HG02571 (cell line): Measurements from ENCODE around the gene SYPL1.
A peak's percentile ranks its signal among the peaks of the same experiment; 100 is the strongest.

Experiments used
- ATAC-seq: cut with Tn5 transposase; IDR thresholded peaks from one replicate; pipeline ENCODE4 v1.9.1; 2021; ENCODE audit warnings: mild to moderate bottlenecking, moderate library complexity; ENCODE audit not compliant: unreplicated experiment

Gene SYPL1

DNA sequence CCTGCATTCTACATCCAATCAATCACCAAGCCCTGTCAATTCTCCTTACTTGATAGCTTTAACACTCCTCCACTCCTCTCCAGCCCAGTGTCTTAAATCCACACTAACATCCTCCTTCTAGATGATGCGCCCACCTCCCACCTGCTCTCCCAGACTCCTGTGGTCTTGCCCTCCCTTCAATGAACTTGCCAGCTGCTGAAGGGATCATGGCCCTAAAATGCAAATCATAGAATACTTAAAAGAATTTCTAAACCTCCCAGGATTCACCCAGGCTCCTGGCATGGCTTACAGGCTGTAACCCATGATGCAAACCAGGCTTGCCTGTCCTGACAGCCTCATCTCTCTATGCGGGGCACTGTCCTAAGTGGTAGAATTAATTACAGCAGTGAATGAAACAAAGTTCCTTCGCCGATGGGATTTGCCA lies 43.6 kb downstream of the SYPL1 start:
- ATAC-seq: no peak

DNA sequence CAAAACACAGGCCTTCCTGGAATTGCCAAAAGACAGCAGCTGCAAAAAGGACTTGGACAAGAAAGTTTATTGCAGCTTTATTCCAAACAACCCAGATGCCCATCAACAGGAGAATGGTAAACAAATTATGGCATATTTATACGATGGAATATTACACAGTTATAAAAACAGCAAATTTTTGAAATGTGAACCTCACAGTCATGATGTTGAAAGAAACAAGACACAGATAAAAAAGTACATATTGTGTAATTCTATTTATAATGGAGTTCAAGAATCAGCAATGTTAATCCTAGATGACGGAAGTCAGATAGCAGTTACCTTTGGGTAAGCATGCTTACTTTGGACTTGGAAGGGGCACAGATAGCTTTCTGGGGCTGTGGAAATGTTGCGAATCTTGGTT lies 44.4 kb downstream of the SYPL1 start:
- ATAC-seq: no peak

DNA sequence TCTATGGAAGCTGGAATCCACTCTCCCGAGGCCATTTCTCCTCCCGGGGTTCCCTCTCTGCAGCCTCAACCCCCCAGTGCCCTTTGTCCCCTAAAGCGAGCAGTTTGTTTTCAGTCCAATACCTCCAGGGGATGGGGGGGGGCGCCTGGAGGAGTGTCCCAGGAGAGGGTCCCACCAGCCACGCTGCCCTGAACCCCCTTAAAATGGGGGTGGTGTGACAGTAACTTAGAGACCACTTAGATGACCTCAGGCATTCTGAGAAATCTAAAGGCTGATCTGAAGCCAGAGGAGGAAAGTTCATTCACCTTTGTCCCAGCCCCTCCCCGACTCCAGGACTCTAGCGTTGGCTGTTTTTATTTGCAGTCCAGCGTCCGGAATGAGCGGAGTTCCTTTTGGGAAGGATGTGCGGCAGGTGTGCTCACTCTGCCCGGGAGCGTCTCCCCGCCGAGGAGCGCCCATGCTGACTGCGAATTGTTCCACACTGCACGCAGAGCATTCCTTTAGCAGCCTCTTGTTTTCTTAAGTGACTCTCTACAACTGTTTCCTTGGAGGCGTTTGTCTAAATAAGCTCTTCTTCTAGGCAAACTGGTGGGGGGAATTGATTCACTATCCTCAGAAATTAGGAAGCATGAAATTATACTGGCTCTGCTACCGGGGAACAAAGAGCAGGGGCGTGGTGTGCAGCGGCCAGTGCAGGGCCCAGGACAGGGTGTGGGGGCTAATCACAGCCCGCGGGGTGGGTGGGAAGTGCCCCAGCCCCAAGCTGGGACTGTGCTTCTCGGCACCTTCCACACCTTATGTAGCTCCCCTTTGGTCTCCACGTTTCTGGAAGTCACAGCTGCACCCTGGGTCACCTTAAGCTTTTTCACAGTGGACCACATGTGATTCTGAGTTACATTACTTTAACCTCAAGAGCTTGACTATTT lies 46.3 kb downstream of the SYPL1 start:
- ATAC-seq: no peak

DNA sequence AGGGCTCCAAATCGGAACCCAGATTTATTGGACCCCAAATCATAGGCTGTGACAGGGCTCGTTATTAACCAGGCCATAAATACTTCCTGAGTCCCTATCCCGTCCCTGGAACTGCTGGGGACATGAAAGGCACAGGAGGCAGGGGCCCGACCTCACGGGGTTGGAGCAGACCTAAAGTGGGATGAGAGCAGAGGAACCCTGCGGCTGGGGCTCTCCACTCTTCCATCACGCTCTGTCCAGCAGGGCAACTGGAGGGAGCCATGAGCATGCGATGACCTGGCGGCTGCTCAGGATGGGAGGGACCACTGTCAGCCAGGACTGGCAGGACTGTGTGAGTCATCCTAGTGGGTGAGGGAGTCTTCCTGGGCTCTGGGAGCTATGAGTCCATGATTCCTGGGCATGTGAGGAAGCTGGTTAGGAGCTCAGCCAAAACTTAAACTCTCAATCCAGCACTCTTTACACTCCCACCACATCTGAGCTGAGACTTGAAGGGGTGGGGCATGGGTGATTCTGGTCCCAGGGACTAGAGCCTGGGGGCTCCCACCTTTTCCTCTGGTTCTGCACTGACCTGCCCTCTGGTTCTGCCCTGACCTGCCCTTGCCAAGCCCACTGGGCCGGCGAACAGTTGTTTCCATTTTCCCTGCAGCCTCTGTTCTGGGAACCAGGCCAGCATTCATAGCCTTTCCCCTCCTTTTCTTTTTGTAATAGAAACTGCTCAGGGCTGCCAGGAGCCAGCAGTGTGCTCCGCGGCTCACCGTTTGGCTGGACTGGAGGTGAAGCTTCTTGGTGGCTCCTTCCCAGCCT lies 47.1 kb downstream of the SYPL1 start:
- no peak for ATAC-seq

DNA sequence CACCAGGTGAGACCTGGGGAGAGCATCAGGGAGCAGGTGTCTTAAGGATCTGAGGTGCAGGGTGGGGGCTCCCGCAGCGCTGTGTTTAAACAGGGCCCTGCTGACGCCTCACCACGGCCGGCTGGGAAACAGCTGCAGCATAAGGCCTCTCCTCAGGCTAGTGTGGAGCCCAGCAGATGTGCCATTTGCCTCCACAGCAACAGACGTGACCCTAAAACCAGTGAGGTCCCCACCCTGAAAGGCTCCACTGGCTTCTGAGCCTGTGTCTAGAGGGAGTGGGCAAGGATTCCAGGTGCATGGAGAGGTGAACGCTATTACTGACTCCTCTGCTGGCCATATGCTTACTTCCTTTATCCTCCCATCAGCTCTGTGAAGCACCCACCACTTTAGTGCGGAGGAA lies 47.8 kb downstream of the SYPL1 start:
- no peak for ATAC-seq

- ATAC-seq: no peak
Measured at GRCh38 chr7:106063692-106064091, 48.4 kb downstream of the SYPL1 start.

GRCh38 chr7:106063024-106063423 lies 49.1 kb downstream of the SYPL1 start:
- no peak for ATAC-seq

DNA sequence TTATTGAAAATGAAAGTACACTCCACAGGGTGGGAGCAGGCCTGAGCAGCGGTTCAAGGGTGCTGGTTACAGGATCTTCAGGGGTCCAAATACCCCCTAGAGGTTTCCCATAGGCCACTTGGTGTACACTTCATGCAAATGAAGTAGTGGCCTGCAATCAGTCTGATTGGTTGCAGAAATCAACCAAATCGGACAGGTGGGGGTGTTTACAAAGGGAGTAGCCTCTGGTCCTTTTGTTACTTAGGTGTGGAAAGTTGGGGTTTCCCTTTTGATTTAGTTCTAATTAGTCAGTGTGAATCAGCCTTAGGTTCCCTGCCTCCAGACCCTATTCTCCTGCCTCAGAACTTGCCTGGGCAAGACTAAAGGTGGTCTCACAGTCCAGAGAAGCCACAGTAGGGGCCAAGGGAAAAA lies 49.6 kb downstream of the SYPL1 start:
- ATAC-seq: no peak

DNA sequence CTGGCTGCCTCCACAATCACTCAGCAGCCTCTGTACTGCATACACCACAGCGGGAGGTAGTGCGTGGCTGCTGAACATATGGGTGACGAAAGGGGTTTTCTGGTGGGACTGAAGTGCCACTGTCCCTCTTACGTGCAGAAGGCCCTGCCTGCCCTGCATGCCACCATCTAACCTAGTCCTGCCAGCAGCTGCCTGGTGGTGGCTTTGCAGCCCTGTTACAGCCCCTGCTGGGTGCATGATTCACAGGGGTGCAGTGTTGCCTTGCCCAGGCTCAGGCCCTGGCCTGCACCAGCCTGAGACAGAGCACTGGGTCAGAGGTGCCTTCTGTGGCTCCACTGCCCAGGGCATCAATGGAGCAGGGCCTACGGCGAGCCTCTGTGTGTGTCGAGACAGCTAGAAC lies 50.1 kb downstream of the SYPL1 start:
- no peak for ATAC-seq

DNA sequence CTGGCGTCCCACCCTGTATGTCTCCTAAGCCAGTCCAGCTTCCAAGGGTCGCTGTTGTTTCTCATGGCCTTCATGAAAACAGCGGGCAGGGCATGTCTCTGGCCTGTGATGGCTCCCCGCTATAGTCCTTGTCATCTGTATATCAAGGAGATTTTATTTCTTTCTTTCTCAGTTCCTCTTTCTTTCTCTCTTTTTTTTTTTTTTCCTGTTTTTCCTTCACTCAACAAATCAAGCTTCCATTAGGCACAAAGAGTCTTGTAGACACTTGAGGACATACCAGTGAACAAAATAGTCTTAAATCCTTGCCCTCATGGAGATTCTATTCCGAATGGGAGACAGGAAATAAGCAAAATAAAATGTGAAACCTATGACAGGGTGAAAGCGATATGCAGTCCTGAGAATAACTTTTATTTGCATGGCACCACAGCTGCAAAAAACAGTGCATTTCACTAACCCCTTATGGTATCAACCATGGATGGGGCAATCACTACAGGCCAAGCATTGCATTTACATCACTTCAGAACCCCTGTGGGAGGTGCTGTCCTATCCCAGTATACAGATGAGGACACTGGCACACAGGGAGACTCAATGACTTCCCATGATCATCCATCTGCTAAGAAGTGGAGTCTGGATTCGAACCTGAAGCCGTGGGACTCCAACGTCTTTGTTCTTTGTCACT lies 50.7 kb downstream of the SYPL1 start:
- ATAC-seq: peak; percentile 41

- no peak for ATAC-seq
Measured at GRCh38 chr7:106060394-106060920, 51.7 kb downstream of the SYPL1 start.

- ATAC-seq: no peak
Measured at GRCh38 chr7:106059556-106059955, 52.6 kb downstream of the SYPL1 start.

DNA sequence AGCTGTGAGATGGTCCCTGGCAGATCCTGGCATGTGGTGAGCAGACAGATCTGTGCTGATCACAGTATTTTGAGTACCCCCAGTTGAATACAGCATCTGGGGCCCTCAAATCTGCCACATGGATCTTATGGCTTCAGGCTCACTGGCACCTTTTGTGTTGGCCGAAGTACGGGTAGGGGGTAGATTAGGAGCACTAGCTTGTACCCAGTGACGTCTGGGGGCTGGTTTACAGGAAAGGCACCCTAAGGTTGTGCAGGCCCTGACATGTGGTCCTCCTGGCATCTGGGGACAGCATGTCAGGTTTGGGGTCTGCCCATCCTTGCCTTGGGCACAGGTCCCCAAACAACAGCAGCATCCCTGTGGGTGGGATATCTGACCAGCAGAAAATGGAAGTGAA lies 53.2 kb downstream of the SYPL1 start:
- ATAC-seq: no peak

DNA sequence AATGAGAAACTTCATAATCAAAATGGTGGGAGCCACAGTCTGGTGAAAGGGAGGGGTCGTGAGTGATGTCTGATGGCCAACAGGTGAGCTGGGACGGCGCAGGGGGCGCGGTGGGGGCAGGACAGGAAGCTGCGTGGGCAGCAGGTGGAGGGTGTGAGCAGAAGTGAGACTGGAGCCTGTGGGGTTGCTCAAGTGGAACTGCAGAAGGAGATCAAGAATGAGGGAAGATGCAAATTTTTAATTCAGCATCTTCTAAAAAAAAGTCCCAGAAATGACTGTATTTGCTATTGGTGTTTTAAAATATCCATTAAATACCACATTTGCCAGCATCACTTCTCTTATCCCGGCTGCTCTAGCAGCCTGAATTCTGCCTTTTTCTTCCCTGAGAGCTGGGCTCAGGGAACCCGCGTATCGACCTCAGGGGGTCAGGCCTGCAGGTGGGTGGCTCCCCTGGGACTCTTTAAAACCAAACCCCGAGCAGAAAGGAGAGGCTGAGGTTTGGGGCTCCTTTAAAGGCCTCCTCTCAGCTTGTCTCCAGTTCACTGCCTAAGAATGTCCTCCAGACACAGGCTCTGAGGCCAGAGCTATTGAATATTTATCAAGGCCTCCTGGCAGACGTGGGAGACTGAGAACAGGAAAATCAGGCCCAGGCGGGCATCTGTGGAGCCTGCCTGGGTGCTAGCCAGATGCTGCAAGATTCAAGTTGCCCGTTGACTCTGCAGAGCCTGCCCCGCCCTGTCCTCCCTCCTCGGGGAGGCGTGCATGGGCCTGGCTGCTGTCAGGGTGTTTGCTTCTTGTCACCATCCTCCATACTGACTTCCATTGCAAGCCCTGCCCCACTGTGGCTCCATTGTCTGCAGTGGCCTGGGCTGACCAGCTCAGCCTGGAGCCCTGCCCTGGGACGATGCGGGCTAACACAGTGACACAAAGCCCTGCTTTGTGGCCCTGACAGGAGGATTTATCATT lies 53.9 kb downstream of the SYPL1 start:
- ATAC-seq: peak; percentile 55

DNA sequence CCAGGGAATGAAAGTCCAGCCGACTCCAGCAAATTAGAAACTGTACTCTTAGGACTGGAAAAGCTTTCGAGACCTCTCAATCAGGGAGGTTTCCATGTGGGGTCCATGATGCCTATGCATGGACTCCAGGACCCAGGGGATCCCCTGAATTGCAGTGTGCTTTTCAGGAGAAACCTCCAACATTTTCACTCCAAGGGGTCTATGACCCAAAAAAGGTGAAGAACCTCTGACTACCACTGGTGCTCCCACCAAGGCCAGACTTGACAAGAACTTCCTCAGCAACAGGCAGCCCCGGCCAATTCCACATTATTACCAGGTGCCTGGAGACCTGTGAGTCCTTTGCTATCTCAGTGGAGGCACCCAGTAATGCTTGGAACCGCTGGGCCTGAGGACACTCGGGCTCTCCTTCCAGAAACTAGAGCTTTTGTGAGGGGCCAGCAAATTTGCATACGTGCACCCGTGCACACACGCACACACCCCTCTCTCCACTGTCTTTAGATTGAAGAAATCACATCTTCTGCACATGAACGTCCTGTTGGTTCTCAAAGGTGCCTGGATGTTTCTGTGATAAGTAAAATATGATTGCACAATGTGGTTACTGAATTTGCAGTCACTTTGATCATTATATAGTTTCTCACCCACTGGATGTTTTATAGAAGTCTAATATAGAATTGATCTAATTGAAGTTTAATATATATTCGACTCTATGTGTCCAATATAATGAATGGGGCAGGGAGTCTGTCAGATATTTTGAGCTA lies 54.7 kb downstream of the SYPL1 start:
- no peak for ATAC-seq

DNA sequence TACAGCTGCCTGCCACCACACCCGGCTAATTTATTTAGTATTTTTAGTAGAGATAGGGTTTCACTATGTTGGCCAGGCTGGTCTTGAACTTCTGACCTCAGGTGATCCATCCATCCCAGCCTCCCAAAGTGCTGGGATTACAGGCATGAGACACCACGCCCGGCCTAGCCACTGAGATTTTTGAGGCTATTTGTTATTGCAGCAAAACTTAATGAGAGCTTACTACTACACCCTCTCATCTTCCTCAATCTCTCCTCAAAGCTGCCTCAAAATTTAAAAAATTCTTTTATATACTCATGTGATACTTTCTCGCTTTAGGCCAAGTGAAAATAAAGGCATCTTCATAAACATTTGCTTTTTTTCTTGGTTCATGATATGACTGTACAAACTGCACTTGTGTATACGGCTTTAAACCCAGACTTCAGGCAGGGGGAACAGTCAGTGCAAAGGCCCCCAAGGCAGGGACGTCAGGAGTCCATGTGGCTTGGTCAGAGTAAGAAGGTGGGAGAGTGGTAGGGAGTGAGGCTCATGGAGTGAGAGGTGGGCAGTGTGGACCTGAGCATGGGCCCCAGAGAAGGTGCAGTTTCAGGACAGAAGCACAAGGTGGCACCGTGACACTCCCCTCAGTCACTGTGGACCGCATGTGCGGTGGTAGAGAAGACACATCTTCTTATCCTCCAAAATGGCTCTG lies 55.5 kb downstream of the SYPL1 start:
- peak; percentile 47 for ATAC-seq

DNA sequence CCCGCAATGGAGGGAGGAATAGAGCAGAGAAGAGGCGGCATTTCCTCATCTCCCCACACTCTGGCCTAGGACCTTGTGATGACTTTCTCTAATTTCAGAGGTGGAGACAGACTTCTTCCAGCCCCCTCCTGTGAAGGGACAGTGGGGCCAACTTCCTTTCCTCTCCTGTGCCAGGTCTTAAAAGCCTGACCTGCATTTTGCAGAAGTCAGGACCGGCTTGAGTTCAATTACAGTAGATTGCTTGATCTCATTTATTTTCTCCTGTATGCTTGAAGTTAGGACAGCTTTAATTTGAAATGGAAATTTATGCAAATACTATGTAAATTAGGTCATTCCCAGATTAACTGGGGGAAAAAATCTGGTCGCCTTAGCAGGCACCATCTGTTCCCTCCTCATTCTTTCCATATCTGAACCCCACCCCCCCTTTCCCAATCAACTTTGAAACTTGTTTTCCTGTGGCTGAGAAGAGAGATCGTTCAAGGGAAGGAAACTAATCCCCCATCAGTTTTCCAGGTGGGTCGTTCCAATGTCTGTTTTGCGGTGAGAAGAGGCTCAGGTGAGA lies 57.1 kb downstream of the SYPL1 start:
- no peak for ATAC-seq

GRCh38 chr7:106054156-106054910 lies 57.8 kb downstream of the SYPL1 start:
- ATAC-seq: no peak
